GM23338 (cell line): Measurements from ENCODE around the gene PGAM4. TPM values are rescaled to one million over a fixed set of nuclear protein-coding genes. Genes with fewer than 3 reads are reported as not detected.

ENCODE experiments used
- ATAC-seq: fragments of 200-7000 bp; cut with Tn5 transposase; 3 replicates; pipeline ENCODE4 v1.9.1; 2020
- DNase-seq: peaks from one replicate; pipeline ENCODE4 v3.0.0-alpha.2; 2015; ENCODE audit warnings: low spot score
- H2AFZ ChIP-seq: fragments of 200-600 bp; sonication (generic); 2 replicates; pipeline ENCODE4 v1.8.0; 2016; ENCODE audit warnings: antibody characterized with exemption, mild to moderate bottlenecking, moderate library complexity
- H3F3A ChIP-seq: fragments of 200-600 bp; sonication (generic); replicated peaks from 2 replicates; pipeline ENCODE4 v1.8.0; 2017; ENCODE audit warnings: antibody characterized with exemption, mixed run types, low read depth
- H3K27ac ChIP-seq: fragments of 200-600 bp; sonication (generic); 2 replicates; pipeline ENCODE4 v1.6.1; 2016; ENCODE audit warnings: low read depth
- H3K27me3 ChIP-seq: fragments of 200-600 bp; sonication (generic); 2 replicates; pipeline ENCODE4 v1.8.0; 2016; ENCODE audit warnings: mild to moderate bottlenecking, mixed run types, moderate library complexity; ENCODE audit not compliant: insufficient read depth
- H3K36me3 ChIP-seq: fragments of 200-600 bp; sonication (generic); 2 replicates; pipeline ENCODE4 v1.8.0; 2016; ENCODE audit warnings: mild to moderate bottlenecking; ENCODE audit not compliant: insufficient read depth
- H3K4me1 ChIP-seq: fragments of 200-600 bp; sonication (generic); 2 replicates; pipeline ENCODE4 v1.8.0; 2016; ENCODE audit warnings: mild to moderate bottlenecking, moderate library complexity; ENCODE audit not compliant: insufficient read depth
- H3K4me2 ChIP-seq: fragments of 200-600 bp; sonication (generic); 2 replicates; pipeline ENCODE4 v1.7.1; 2017; ENCODE audit warnings: mixed run types
- H3K4me3 ChIP-seq: fragments of 200-600 bp; sonication (generic); 2 replicates; pipeline ENCODE4 v1.6.1; 2016; ENCODE audit warnings: mixed run types
- H3K79me2 ChIP-seq: fragments of 200-600 bp; sonication (generic); replicated peaks from 2 replicates; pipeline ENCODE4 v1.8.0; 2017; ENCODE audit warnings: mild to moderate bottlenecking; ENCODE audit not compliant: insufficient read depth
- H3K9me2 ChIP-seq: fragments of 200-600 bp; sonication (generic); 2 replicates; pipeline ENCODE4 v1.8.0; 2017; ENCODE audit not compliant: insufficient read depth
- H4K20me1 ChIP-seq: fragments of 200-600 bp; sonication (generic); replicated peaks from 2 replicates; pipeline ENCODE4 v1.8.0; 2017; ENCODE audit warnings: mild to moderate bottlenecking; ENCODE audit not compliant: insufficient read depth
- H3K27ac Mint-ChIP-seq: 2 replicates; pipeline ENCODE4 v1.8.0; 2020; ENCODE audit warnings: inconsistent platforms, mild to moderate bottlenecking, moderate library complexity, mixed read lengths
- H3K27me3 Mint-ChIP-seq: 3 replicates; pipeline ENCODE4 v1.8.0; 2022; ENCODE audit warnings: low read depth, mild to moderate bottlenecking, moderate library complexity, mixed read lengths, inconsistent platforms; ENCODE audit not compliant: insufficient read depth, poor library complexity
- H3K36me3 Mint-ChIP-seq: 3 replicates; pipeline ENCODE4 v1.8.0; 2021; ENCODE audit warnings: low read depth, mild to moderate bottlenecking, inconsistent platforms, moderate library complexity, mixed read lengths
- H3K4me1 Mint-ChIP-seq: 3 replicates; pipeline ENCODE4 v1.8.0; 2020; ENCODE audit warnings: mild to moderate bottlenecking, inconsistent platforms, mixed read lengths
- H3K4me3 Mint-ChIP-seq: 3 replicates; pipeline ENCODE4 v1.8.0; 2021; ENCODE audit warnings: moderate library complexity, mild to moderate bottlenecking, inconsistent platforms, mixed read lengths
- H3K9me3 Mint-ChIP-seq: 3 replicates; pipeline ENCODE4 v1.8.0; 2020; ENCODE audit warnings: moderate library complexity, mild to moderate bottlenecking, inconsistent platforms, mixed read lengths
- CREB1 ChIP-seq: fragments of 250-450 bp; sonication (Bioruptor Pico); IDR thresholded peaks from 2 replicates; pipeline ENCODE4 v1.5.0; 2020; ENCODE audit warnings: low read depth, mild to moderate bottlenecking, moderate library complexity
- CTCF ChIP-seq, 2 experiments: fragments of 200-600 bp in 1 of 2; sonication (generic) in 1 of 2; conservative IDR thresholded peaks; 2 replicates each; pipeline versions ENCODE4 v1.5.1 to v1.6.1; 2016 to 2017; ENCODE audit warnings: antibody characterized with exemption in 2 of 2, low read depth in 2 of 2, mild to moderate bottlenecking in 2 of 2, moderate library complexity in 1 of 2
- EZH2 ChIP-seq: fragments of 200-600 bp; sonication (generic); IDR thresholded peaks from one replicate; pipeline ENCODE4 v1.8.0; 2017; ENCODE audit warnings: antibody characterized with exemption, mild to moderate bottlenecking, low read depth; ENCODE audit not compliant: unreplicated experiment
- EZH2phosphoT487 ChIP-seq: fragments of 200-600 bp; sonication (generic); IDR thresholded peaks from one replicate; pipeline ENCODE4 v1.8.1; 2018; ENCODE audit warnings: antibody characterized with exemption; ENCODE audit not compliant: unreplicated experiment
- JUNB ChIP-seq: IDR thresholded peaks from one replicate; pipeline ENCODE4 v1.6.1; 2016; ENCODE audit warnings: antibody characterized with exemption; ENCODE audit not compliant: unreplicated experiment
- NANOG ChIP-seq: IDR thresholded peaks from 2 replicates; pipeline ENCODE4 v1.6.1; 2016; ENCODE audit warnings: antibody characterized with exemption, borderline replicate concordance
- POLR2AphosphoS5 ChIP-seq: IDR thresholded peaks from 2 replicates; pipeline ENCODE4 v1.6.1; 2016; ENCODE audit warnings: antibody characterized with exemption, low read depth
- STAT1 ChIP-seq: IDR thresholded peaks from one replicate; pipeline ENCODE4 v1.6.1; 2016; ENCODE audit warnings: antibody characterized with exemption; ENCODE audit not compliant: unreplicated experiment
- ZNF114 ChIP-seq: fragments of 250-450 bp; sonication (Bioruptor Pico); IDR thresholded peaks from 2 replicates; pipeline ENCODE4 v1.5.0; 2020; ENCODE audit warnings: mild to moderate bottlenecking, moderate library complexity
- ZNF331 ChIP-seq: fragments of 250-450 bp; sonication (Bioruptor Pico); IDR thresholded peaks from 2 replicates; pipeline ENCODE4 v1.5.0; 2020; ENCODE audit warnings: low read depth, mild to moderate bottlenecking, moderate library complexity
- polyA plus RNA-seq: library from polyadenylated mRNA; unstranded; fragments of >200 nt; fragmentation: Nextera tagmentation; extraction: Ambion mirVana; gene quantifications from 2 replicates; pipeline ENCODE4 v1.2.1, GENCODE V29; 2016
- total RNA-seq: library from RNA; depleted of rRNA; stranded (reverse); fragments of >200 nt; shearing (Covaris generic); gene quantifications from 2 replicates; pipeline ENCODE4 v1.2.3, GENCODE V29; 2014
- TF ChIP-seq, protein P1 (sequence below): IDR thresholded peaks from one replicate; pipeline ENCODE4 v1.6.1; 2018; ENCODE audit warnings: antibody characterized with exemption; ENCODE audit not compliant: unreplicated experiment
- TF ChIP-seq, protein P2 (sequence below): fragments of 250-450 bp; sonication (Bioruptor Pico); IDR thresholded peaks from 2 replicates; pipeline ENCODE4 v1.5.0; 2020; ENCODE audit warnings: mild to moderate bottlenecking, moderate library complexity
- TF ChIP-seq, protein P3 (sequence below): IDR thresholded peaks from 2 replicates; pipeline ENCODE4 v1.6.1; 2016; ENCODE audit warnings: antibody characterized with exemption

The PGAM4 gene
- total and polyA plus RNA-seq, 2 experiments from 2014 or later: 0.52 TPM; not detected in 1

DNA sequence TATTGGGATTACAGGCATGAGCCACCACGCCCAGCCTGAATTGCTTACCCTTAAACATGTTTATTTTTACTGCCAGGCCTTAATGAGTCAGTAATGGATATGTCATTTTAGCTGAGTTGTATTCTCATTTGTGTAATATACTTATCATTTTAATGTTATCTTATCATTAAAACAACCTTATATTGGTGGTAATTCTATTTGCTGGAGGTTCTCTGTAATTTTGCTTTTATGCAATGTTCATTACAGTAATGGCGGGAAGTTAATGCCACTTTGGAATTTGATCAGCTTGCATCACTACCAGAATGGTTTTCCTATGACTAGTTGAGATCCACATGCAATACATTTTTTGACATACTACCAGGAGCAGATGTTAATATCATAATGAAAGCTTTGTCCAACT is 6.3 kb upstream of the PGAM4 start:
- H3K79me2 ChIP-seq: no peaks in the 10 kb centered on the region
- no peak overlapping the region for H3K27ac ChIP-seq
- DNase-seq (no peak), ATAC-seq (no peak)
- TF ChIP-seq NANOG (no peak), EZH2 (no peak), POLR2AphosphoS5 (no peak), JUNB (no peak), EZH2phosphoT487 (no peak), ZNF114 (CRISPR knock-in tag) (no peak), STAT1 (no peak), CREB1 (no peak), ZNF331 (CRISPR knock-in tag) (no peak), CTCF (conservative IDR thresholded peaks at IDR 0.05; ENCODE audit: low read depth in 2 of 2) (no peak)
- TF ChIP-seq, protein P1, sequence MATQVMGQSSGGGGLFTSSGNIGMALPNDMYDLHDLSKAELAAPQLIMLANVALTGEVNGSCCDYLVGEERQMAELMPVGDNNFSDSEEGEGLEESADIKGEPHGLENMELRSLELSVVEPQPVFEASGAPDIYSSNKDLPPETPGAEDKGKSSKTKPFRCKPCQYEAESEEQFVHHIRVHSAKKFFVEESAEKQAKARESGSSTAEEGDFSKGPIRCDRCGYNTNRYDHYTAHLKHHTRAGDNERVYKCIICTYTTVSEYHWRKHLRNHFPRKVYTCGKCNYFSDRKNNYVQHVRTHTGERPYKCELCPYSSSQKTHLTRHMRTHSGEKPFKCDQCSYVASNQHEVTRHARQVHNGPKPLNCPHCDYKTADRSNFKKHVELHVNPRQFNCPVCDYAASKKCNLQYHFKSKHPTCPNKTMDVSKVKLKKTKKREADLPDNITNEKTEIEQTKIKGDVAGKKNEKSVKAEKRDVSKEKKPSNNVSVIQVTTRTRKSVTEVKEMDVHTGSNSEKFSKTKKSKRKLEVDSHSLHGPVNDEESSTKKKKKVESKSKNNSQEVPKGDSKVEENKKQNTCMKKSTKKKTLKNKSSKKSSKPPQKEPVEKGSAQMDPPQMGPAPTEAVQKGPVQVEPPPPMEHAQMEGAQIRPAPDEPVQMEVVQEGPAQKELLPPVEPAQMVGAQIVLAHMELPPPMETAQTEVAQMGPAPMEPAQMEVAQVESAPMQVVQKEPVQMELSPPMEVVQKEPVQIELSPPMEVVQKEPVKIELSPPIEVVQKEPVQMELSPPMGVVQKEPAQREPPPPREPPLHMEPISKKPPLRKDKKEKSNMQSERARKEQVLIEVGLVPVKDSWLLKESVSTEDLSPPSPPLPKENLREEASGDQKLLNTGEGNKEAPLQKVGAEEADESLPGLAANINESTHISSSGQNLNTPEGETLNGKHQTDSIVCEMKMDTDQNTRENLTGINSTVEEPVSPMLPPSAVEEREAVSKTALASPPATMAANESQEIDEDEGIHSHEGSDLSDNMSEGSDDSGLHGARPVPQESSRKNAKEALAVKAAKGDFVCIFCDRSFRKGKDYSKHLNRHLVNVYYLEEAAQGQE: no peak
- TF ChIP-seq, protein P2, sequence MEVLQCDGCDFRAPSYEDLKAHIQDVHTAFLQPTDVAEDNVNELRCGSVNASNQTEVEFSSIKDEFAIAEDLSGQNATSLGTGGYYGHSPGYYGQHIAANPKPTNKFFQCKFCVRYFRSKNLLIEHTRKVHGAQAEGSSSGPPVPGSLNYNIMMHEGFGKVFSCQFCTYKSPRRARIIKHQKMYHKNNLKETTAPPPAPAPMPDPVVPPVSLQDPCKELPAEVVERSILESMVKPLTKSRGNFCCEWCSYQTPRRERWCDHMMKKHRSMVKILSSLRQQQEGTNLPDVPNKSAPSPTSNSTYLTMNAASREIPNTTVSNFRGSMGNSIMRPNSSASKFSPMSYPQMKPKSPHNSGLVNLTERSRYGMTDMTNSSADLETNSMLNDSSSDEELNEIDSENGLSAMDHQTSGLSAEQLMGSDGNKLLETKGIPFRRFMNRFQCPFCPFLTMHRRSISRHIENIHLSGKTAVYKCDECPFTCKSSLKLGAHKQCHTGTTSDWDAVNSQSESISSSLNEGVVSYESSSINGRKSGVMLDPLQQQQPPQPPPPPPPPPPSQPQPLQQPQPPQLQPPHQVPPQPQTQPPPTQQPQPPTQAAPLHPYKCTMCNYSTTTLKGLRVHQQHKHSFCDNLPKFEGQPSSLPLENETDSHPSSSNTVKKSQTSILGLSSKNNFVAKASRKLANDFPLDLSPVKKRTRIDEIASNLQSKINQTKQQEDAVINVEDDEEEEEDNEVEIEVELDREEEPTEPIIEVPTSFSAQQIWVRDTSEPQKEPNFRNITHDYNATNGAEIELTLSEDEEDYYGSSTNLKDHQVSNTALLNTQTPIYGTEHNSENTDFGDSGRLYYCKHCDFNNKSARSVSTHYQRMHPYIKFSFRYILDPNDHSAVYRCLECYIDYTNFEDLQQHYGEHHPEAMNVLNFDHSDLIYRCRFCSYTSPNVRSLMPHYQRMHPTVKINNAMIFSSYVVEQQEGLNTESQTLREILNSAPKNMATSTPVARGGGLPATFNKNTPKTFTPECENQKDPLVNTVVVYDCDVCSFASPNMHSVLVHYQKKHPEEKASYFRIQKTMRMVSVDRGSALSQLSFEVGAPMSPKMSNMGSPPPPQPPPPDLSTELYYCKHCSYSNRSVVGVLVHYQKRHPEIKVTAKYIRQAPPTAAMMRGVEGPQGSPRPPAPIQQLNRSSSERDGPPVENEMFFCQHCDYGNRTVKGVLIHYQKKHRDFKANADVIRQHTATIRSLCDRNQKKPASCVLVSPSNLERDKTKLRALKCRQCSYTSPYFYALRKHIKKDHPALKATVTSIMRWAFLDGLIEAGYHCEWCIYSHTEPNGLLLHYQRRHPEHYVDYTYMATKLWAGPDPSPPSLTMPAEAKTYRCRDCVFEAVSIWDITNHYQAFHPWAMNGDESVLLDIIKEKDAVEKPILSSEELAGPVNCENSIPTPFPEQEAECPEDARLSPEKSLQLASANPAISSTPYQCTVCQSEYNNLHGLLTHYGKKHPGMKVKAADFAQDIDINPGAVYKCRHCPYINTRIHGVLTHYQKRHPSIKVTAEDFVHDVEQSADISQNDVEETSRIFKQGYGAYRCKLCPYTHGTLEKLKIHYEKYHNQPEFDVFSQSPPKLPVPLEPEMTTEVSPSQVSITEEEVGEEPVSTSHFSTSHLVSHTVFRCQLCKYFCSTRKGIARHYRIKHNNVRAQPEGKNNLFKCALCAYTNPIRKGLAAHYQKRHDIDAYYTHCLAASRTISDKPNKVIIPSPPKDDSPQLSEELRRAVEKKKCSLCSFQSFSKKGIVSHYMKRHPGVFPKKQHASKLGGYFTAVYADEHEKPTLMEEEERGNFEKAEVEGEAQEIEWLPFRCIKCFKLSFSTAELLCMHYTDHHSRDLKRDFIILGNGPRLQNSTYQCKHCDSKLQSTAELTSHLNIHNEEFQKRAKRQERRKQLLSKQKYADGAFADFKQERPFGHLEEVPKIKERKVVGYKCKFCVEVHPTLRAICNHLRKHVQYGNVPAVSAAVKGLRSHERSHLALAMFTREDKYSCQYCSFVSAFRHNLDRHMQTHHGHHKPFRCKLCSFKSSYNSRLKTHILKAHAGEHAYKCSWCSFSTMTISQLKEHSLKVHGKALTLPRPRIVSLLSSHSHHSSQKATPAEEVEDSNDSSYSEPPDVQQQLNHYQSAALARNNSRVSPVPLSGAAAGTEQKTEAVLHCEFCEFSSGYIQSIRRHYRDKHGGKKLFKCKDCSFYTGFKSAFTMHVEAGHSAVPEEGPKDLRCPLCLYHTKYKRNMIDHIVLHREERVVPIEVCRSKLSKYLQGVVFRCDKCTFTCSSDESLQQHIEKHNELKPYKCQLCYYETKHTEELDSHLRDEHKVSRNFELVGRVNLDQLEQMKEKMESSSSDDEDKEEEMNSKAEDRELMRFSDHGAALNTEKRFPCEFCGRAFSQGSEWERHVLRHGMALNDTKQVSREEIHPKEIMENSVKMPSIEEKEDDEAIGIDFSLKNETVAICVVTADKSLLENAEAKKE: no peak
- TF ChIP-seq, protein P3, sequence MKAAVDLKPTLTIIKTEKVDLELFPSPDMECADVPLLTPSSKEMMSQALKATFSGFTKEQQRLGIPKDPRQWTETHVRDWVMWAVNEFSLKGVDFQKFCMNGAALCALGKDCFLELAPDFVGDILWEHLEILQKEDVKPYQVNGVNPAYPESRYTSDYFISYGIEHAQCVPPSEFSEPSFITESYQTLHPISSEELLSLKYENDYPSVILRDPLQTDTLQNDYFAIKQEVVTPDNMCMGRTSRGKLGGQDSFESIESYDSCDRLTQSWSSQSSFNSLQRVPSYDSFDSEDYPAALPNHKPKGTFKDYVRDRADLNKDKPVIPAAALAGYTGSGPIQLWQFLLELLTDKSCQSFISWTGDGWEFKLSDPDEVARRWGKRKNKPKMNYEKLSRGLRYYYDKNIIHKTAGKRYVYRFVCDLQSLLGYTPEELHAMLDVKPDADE: no peak
- H3F3A ChIP-seq: no peaks in the 10 kb centered on the region
- no peaks in the 10 kb centered on the region for H3K4me1 Mint-ChIP-seq
- no peaks in the 10 kb centered on the region for H3K27me3 ChIP-seq
- H3K4me3 ChIP-seq: no peak overlapping the region
- no peaks in the 10 kb centered on the region for H3K4me1 ChIP-seq
- H3K36me3 ChIP-seq: no peaks in the 10 kb centered on the region
- no peaks in the 10 kb centered on the region for H3K36me3 Mint-ChIP-seq
- H2AFZ ChIP-seq: no peak overlapping the region
- H3K9me3 Mint-ChIP-seq: no peaks in the 10 kb centered on the region
- H3K27ac Mint-ChIP-seq: no peak overlapping the region
- H3K4me3 Mint-ChIP-seq: no peak overlapping the region
- H3K4me2 ChIP-seq: no peak overlapping the region
- no peaks in the 10 kb centered on the region for H3K9me2 ChIP-seq
- H4K20me1 ChIP-seq: no peaks in the 10 kb centered on the region
- H3K27me3 Mint-ChIP-seq: no peaks in the 10 kb centered on the region
